Endothelial cell of hepatic sinusoid (primary cell): ENCODE measurements around the gene MSMP.

Experiments used
- in situ Hi-C: cut with HindIII; loops from 2 replicates; pipeline ENCODE4 v1.10.0; 2017; ENCODE audit warnings: low sequenced_read_pairs

The MSMP gene

GRCh38 chr9:35746583-35746982 lies 7.5 kb downstream of the MSMP start:
- in situ Hi-C loops = loop anchor here (5.0 to 10.0 kb wide), 2 partner anchors 81 to 118 kb away; partner anchors contain the start of genes FAM221B and TMEM8B

- in situ Hi-C loops = loop anchor here (5.0 to 10.0 kb wide), 2 partner anchors 82 to 119 kb away; partner anchors contain the start of genes FAM221B and TMEM8B
Observed at GRCh38 chr9:35745569-35745968, 8.5 kb downstream of the MSMP start.

GRCh38 chr9:35743880-35744518 lies 10.1 kb downstream of the MSMP start:
- in situ Hi-C loops = loop anchor here (10.0 kb wide), 1 partner anchor 121 kb away; no protein-coding TSS in a partner anchor

GRCh38 chr9:35743452-35743851 lies 10.6 kb downstream of the MSMP start:
- in situ Hi-C loops = loop anchor here (10.0 kb wide), 1 partner anchor 121 kb away; no protein-coding TSS in a partner anchor

GRCh38 chr9:35741740-35742139 lies 12.3 kb downstream of the MSMP start:
- in situ Hi-C loops = loop anchor here (10.0 kb wide), 1 partner anchor 123 kb away; no protein-coding TSS in a partner anchor

- in situ Hi-C loops = loop anchor here (10.0 kb wide), 1 partner anchor 125 kb away; no protein-coding TSS in a partner anchor
Observed at GRCh38 chr9:35740243-35740642, 13.8 kb downstream of the MSMP start.

GRCh38 chr9:35738924-35739323 lies 15.2 kb downstream of the MSMP start:
- in situ Hi-C loops = no loop called here

GRCh38 chr9:35738186-35738585 lies 15.9 kb downstream of the MSMP start:
- in situ Hi-C loops = no loop called here

GRCh38 chr9:35737143-35737542 lies 16.9 kb downstream of the MSMP start:
- in situ Hi-C loops = no loop called here

GRCh38 chr9:35736201-35736633 lies 17.9 kb downstream of the MSMP start:
- in situ Hi-C loops = no loop called here

GRCh38 chr9:35734096-35734495 lies 20.0 kb downstream of the MSMP start:
- in situ Hi-C loops = no loop called here

GRCh38 chr9:35732800-35733541 lies 21.1 kb downstream of the MSMP start:
- in situ Hi-C loops = no loop called here

- in situ Hi-C loops = no loop called here
Observed at GRCh38 chr9:35732185-35732799, 21.8 kb downstream of the MSMP start, which contains the start of the genes CREB3 and TLN1. TSS of gene CREB3 (plus strand) at chr9:35732666. CDS start at chr9:35732773, 107 bp downstream. TSS of gene TLN1 (minus strand) at chr9:35732195. CDS start at chr9:35725694, 6,501 bp downstream.

- in situ Hi-C loops = no loop called here
Observed at GRCh38 chr9:35731415-35732184, 22.5 kb downstream of the MSMP start.

GRCh38 chr9:35730486-35730854 lies 23.6 kb downstream of the MSMP start:
- in situ Hi-C loops = no loop called here

- in situ Hi-C loops = loop anchor here (5.0 kb wide), 1 partner anchor 48 kb away; no protein-coding TSS in a partner anchor
Observed at GRCh38 chr9:35729700-35730485, 24.2 kb downstream of the MSMP start.

- in situ Hi-C loops = loop anchor here (5.0 kb wide), 1 partner anchor 47 kb away; no protein-coding TSS in a partner anchor
Observed at GRCh38 chr9:35729101-35729500, 25.0 kb downstream of the MSMP start.

GRCh38 chr9:35728041-35728971 lies 25.8 kb downstream of the MSMP start:
- in situ Hi-C loops = loop anchor here (5.0 kb wide), 1 partner anchor 46 kb away; no protein-coding TSS in a partner anchor
